Endometrial microvascular endothelial cells (primary cell): ENCODE measurements around the gene SP4. TPM values are rescaled to one million over a fixed set of nuclear protein-coding genes. Genes with fewer than 3 reads are reported as not detected.
"Not testable (repeated sequence)": the region's sequence is repeated elsewhere in the genome, so short reads cannot be mapped to it uniquely, and the experiment has no call there.

ENCODE experiments used
- in situ Hi-C: cut with HindIII; loops from 2 replicates; pipeline ENCODE4 v1.10.0; 2017; ENCODE audit warnings: low sequenced_read_pairs, low pct_unique_long_range_greater_than_20kb; ENCODE audit errors: inconsistent ontology term
- total RNA-seq: library from RNA; depleted of rRNA; stranded (reverse); fragments of >200 nt; gene quantifications from one replicate; pipeline ENCODE4 v1.2.3, GENCODE V29; 2015; ENCODE audit errors: inconsistent ontology term

SP4 gene
- total RNA-seq, 1 donor from 2014 or later = 5.1 TPM

DNA sequence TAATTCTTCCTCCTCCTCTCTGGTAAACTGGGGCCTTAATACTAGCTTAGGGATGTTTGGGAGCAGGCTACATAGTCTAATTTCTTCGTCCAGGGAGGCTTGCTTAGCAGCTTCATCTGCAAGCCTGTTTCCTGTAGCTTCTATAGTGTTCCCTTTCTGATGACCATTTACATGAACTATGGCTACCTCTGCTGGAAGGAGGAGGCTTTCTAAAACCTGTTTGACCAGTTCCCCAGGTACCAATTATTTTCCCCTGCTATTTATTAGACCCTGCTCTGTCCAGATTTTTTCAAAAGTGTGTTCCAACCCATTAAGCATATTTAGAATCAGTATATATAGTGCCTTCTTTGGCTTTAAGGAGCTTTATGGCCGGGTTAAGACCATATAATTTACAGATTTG lies 76.1 kb downstream of the SP4 start:
- in situ Hi-C loops = no loop called here

DNA sequence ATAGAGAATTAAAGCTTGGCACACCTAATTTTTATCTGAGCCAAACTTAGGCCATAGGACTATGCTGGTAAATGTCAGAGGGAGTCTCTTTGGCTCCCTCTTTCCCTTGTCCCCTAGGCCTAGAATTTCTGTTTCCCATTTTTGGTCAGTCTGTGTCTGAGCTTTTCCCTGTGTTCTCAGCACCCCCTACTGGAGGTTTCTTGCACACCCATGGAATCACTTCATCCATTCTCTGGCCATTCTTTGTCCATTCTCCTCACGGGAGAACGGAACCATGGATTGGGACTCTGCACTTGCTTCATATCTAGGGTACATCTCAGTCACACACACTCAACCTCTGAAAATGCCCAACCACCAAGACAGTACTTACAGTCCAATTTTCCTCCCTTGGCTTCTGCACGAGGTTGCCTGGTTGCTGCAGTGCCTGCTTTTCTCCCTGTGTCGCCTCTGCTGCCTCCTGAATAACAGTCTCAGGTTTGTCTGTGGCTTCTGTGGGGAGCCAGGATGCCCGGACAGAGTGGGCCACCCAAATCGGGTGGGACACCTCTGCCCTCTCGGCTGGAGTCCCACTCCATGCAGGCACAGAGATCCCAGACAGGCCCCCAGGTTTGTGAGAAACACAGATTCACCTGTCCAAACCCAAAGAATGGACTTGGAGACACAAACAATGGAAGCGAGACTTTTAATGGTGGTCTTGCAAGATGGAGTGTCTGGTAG lies 79.9 kb downstream of the SP4 start:
- in situ Hi-C loops = no loop called here

DNA sequence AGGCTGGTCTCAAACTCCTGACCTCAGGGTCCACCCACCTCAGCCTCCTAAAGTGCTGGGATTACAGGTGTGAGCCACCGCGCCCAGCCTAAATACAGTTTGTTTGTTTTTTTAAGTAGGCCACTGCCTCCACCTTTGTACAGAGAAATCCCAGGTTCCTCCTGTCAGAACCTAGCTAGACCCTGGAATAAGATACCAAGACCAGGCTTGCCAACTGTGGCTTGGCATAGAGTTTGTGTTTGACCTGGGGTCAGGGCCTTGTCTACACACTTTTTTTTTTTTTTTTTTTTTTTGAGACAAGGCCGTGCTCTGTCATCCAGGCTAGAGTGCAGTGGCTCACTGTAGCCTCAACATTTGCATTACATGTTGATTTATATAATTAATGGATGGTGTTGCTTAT lies 80.7 kb downstream of the SP4 start:
- in situ Hi-C loops = no loop called here

DNA sequence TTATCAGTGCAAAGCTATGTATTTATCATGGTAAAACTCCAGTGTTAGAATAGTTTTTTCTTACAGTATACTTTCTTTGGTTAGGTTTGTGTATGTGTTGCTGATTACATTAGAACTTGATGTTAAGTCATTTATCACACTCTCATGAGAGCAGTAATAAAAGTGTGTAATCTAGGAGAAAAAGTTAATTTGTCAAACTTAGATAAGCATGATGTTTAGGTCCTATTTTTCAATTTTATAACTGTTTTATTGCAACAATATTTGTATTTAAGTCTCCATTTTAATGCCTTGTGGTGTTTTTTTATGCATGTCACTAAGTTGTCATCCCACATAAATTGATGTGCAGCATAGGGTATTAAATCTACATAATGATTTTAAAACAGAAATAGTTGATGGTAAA lies 86.2 kb downstream of the SP4 start:
- in situ Hi-C loops = no loop called here

DNA sequence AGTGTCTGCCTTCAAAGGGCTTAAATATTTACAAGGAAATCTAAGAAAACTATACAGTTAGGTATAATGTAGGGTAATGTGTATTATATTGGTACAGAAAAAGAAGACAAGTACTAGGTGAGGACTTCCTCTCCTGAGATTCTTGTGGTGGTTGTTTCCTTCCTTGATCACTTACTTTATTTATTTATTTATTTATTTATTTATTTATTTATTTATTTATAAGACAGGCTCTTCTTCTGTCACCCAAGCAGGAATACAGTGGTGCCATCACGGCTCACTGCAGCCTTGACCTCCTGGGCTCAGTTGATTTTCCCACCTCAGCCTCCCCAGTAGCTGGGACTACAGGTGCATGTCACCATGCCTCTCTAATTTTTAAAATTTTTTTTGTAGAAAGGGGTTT lies 96.8 kb downstream of the SP4 start:
- in situ Hi-C loops = no loop called here

DNA sequence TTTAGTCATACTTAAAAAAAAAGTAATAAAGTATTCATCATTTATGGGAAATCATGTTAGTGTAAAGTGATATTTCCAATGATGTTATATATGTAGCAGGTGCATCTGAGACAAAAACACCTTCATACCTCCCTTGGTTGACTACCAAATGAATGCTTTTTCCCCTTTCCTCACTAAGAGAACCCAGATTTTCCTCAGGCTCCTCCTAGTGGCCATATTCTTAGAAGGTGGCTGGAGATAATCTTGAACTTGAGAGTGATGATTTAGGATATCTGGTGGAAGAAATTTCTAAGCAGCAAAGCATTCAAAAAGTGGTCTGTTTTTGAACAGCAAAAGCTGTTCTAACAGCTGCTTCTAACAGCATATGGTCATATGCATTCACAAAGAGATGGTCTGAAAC lies 98.1 kb downstream of the SP4 start:
- in situ Hi-C loops = no loop called here

DNA sequence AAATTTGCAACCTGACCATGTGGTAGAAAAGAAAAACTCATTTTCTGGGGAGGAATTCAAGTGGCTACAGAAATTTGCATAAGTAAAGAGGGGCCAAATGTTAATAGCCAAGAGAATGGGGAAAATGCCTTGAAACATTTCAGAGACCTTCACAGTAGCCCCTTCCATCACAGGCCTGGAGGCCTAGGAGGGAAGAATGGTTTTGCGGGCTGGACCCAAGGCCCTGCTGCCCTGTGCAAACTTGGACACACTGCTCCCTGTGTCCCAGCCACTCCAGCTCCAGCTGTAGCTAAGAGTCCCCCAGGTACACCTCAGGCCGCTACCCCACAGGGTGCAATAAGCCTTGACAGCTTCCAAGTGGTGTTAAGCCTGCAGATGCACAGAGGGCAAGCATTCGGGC lies 98.6 kb downstream of the SP4 start:
- in situ Hi-C loops = no loop called here

DNA sequence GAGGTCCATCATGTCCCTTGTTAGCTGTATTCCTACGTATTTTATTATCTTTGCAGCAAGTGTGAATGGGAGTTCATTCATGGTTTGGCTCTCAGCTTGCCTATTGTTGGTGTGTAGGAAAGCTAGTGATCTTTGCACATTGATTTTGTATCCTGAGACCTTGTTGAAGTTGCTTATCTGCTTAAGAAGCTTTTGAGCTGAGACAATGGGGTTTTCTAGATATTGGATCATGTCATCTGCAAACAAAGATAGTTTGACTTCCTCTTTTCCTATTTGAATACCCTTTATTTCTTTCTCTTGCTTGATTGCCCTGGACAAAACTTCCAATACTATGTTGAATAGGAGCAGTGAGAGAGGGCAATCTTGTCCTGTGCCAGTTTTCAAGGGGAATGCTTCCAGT lies 104.6 kb downstream of the SP4 start:
- in situ Hi-C loops = not testable (repeated sequence)

DNA sequence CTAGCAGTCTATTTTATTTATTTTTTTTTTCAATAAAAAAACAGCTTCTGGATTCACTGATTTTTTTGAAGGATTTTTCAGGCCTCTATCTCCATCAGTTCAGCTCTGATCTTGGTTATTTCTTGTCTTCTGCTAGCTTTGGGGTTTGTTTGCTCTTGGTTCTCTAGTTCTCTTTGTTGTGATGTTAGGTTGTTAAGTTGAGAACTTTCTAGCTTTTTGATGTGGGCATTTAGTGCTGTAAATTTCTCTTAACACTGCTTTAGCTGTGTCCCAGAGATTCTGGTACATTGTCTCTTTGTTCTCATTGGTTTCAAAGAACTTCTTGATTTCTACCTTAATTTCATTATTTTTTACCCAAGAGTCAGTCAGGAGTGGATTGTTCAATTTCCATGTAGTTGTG lies 105.8 kb downstream of the SP4 start:
- in situ Hi-C loops = not testable (repeated sequence)

DNA sequence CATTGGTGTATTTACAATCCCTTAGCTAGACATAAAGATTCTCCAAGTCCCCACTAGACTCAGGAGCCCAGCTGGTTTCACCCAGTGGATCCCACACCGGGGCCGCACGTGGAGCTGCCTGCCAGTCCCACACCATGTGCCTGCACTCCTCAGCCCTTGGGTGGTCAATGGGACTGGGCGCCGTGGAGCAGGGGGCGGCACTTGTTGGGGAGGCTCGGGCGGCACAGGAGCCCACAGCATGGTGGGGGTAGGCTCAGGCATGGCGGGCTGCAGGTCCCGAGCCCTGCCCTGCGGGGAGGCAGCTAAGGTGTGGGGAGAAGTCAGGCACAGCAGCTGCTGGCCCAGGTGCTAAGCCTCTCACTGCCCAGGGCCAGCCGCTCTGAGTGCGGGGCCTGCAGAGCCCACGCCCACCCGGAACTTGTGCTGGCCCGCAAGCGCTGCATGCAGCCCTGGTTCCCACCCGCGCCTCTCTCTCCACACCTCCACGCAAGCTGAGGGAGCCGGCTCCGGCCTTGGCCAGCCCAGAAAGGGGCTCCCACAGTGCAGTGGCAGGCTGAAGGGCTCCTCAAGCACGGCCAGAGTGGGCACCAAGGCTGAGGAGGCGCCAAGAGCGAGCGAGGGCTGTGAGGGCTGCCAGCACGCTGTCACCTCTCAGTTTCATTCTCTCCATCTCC lies 108.7 kb downstream of the SP4 start:
- in situ Hi-C loops = not testable (repeated sequence)

DNA sequence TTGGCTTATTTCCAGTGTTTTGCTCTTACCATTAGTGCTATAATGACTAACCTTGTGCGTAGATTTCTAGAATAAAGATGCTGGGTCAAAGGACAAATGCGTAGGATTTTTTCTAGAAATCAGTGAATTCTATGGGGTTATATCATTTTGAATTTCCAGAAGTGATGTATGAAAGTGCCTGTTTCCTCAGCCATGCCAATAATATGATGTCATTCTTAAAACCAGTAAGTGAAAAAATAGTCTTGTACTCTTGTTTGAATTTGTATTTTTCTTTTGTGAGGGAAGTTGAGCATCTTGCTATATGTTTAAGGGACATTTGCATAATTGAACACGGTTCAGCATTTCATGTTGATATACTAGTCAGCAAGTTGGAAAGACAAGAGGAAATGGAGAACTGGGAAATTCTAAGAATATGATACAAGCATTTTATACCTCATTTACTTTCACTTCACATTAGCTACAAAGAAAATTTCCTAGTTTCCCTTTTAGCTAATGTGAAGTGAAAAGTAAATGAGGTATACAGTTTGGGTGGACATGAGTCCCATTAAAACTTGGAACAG lies 111.1 kb downstream of the SP4 start:
- in situ Hi-C loops = no loop called here

DNA sequence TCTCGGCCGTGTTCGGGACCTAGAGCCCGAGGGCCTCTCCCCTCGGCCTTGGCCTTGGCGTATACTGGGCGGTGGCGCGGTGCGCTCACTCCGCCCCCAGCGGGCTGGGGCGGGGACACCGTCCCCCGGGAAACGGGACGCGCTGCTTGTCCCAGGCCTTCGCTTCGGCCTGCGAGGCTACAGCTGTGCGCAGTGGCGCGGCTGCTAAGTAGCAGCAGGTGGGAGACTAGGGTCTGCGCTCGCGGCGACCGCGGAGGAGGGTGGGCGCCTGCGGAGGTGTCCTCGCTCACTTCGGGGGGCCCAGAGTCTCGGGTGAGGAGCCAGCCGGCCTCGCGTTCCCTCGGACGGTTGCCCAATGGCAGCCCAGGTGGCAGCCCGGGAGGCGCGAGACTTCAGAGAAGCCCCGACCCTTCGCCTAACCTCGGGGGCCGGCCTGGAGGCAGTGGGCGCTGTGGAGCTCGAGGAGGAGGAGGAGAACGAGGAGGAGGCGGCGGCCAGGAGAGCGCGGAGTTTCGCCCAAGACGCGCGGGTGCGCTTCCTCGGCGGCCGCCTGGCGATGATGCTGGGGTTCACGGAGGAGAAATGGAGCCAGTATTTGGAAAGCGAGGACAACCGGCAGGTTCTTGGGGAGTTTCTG lies 115.1 kb downstream of the SP4 start, which contains the start of gene DNAH11:
TSS of gene DNAH11 (plus strand) at position 149 of the 637 bp plus-strand sequence. CDS start at position 356, 207 bp downstream.
- in situ Hi-C loops = no loop called here

DNA sequence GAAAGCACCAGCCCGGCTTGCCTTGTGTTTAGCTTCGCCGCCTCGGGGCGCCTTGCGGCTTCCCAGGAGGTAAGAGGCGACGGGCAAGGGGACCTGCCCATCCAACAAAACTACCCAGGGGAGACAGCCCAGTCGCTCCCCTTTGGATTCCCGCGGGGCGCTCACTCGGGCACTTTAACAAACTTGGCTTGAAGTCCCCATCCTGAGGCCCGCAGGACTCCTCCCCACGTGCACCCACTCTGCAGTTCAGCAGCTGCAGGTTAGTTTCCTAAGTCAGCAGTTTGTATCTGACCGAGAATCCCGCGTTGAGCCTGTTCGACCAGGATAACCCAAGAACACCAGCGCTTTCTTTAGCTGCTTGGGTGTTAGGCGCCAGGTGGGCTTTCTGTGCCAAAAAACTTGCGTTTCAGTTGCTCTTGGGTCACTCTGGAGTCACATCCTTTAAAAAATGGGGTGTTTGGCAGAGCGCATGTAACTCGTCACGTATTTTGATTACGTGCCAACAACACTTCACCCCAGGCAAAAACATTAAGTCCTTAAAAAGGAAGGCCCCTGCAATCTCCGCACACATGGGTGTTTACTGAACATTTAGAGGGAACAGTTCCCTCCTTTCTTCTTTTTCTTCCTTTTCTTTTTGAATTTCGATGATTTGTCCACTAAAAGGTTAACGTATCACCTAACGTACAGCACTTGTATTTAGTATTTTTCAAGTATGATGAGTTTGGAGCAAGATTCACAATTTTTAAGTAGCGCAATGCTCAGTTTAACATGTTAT lies 115.8 kb downstream of the SP4 start:
- in situ Hi-C loops = no loop called here

DNA sequence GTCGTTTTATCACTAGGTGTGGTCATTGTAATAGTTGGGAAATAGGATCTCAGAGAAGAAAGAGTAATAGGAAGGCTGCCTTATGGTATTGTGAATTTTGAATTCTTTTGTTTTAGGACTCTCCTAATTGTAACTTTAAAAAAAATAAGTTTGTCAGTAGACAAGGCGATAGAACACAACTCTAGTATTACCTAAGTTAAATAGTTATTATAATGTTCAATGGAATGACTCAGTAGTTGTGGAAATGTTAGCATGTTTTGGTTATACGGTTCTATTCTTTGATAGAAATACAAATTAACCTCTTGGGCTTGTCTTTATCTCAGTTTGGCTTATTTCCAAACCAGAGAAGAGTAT lies 116.4 kb downstream of the SP4 start:
- in situ Hi-C loops = no loop called here

DNA sequence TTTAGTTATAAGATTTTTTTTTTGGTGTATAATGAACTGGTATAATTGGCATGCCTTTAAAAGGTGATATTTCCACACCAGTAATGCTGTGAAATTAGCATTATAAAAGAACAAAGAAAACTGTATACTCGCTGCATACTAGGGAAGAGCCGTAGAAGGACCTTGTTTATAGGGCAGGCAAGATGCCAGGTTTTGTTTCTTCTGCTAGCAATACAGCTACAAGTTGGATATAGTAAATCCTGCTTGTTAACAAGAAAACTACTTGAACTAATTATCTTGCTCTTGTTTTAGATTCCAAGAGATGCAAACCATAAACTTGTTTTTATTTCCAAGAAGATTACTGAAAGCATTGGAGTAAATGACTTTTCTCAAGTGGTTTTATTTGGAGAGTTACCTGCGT lies 116.8 kb downstream of the SP4 start:
- in situ Hi-C loops = no loop called here

DNA sequence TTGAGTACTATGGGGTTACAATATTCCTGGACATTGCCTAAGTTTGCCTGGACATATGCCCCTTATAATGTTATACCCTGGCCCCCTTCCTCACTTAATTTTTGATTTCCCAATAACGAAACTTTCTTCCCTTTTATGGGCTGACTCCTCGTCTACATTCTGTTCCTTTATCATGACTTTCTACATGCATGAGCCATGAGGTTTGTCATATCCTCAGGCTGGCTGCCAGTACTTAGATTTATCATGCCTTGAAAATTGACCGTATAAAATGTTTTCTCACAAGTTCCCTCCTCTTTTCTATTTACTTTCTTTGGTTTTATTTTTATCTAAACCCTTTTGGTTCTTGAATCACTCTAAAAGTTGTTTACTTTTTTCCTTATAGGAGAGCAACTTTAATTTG lies 119.6 kb downstream of the SP4 start:
- in situ Hi-C loops = no loop called here

DNA sequence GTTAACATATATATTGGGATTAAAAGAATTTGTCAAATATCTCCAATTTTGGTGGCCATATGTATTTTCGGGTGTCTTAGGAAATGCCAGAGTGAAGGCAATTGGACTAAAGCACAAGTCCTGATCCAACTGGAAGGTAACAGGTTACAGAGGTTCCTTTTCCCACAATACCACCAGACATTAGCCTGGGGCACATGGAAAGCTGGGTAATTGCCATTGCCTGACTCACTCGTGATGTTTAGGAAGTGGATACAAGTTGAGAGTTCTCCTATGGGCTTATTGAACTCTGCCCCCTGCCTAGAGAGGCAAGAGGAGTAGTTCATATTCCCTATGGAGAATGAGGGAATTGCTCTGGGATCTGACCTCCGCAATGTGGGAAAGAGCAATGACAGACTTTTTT lies 120.6 kb downstream of the SP4 start:
- in situ Hi-C loops = no loop called here

DNA sequence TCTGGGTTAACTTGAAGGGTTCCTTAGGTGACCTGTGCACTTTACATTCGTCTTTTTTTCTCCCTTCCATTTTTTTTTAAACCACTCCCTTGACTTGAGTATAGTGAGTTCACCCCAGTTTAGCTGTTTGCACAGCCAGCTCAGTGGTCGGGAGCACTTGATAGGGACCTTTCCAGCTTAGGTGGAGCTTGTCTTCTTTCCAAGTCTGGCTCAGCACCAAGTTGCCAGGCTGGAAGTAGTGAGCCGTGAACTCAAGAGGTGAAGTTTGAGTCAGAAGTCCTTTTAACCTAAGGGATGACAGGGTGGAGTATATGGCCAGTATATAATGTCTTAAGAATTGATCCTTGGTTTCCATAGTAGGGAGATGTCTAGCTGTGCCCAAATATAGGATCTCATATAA lies 122.2 kb downstream of the SP4 start:
- in situ Hi-C loops = no loop called here

DNA sequence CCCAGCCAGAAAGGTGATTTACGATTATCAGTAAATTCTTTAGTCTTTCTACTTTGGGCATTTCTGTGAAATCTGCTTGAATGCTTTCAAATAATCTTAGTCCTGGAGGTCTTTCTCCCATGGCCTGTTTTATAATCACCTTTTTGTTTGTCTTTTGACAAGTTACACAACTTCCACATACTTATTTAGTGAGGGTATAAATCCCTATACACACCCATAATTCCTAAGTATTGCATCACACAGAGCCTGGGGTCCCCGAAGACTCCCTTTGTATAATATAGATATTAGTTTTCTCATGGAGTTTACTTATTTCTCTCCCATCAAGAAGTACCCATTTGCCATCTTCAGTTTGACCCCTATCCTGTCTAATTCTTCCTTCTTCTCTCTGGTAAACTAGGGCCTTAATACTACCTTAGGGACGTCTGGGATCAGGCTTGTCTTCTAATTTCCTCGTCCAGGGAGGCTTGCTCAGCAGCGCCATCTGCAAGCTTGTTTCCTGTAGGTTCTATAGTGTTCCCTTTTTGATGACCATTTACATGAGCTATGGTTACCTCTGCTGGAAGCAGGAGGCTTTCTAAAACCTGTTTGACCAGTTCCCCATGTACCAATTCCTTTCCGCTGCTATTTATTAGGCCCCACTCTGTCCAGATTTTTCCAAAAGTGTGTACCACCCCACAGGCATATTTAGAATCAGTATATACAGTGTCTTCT lies 123.1 kb downstream of the SP4 start:
- in situ Hi-C loops = no loop called here
